C4-2B (cell line): Measurements from ENCODE around the gene TTLL12.

ENCODE experiments used
- H3K27ac ChIP-seq: fragments of 450-650 bp; 2 replicates; pipeline ENCODE4 v1.5.1; 2017
- CTCF ChIP-seq: fragments of 450-650 bp; conservative IDR thresholded peaks from 2 replicates; pipeline ENCODE4 v1.5.1; 2017; ENCODE audit warnings: mild to moderate bottlenecking
- ZFX ChIP-seq: fragments of 450-650 bp; IDR thresholded peaks from 2 replicates; pipeline ENCODE4 v1.6.1; 2017

TTLL12 gene

GRCh38 chr22:43213962-43214361 is 27.0 kb upstream of the TTLL12 start:
- no peak for TF ChIP-seq ZFX
- TF ChIP-seq CTCF, result no peak
- no peak overlapping the region for H3K27ac ChIP-seq

GRCh38 chr22:43213051-43213450 is 26.1 kb upstream of the TTLL12 start:
- no peak for TF ChIP-seq ZFX
- no peak for TF ChIP-seq CTCF
- no peak overlapping the region for H3K27ac ChIP-seq

- TF ChIP-seq CTCF (no peak), ZFX (no peak)
- H3K27ac ChIP-seq, result no peak overlapping the region
Measured at GRCh38 chr22:43212434-43212952, 25.6 kb upstream of the TTLL12 start.

GRCh38 chr22:43211941-43212433 is 25.1 kb upstream of the TTLL12 start:
- no peak for TF ChIP-seq ZFX
- no peak for TF ChIP-seq CTCF

GRCh38 chr22:43210631-43211515 is 23.9 kb upstream of the TTLL12 start:
- H3K27ac ChIP-seq, result no peak overlapping the region

More at GRCh38 chr22:43211941-43212433, 25.1 kb upstream of the TTLL12 start:
- no peak overlapping the region for H3K27ac ChIP-seq

GRCh38 chr22:43209971-43210370 is 23.0 kb upstream of the TTLL12 start:
- TF ChIP-seq ZFX, result no peak
- H3K27ac ChIP-seq, result no peak overlapping the region

More at GRCh38 chr22:43210631-43211515, 23.9 kb upstream of the TTLL12 start:
- TF ChIP-seq ZFX (no peak), CTCF (no peak)

GRCh38 chr22:43209523-43209890 is 22.6 kb upstream of the TTLL12 start:
- TF ChIP-seq CTCF (no peak), ZFX (no peak)

More at GRCh38 chr22:43209523-43209890, 22.6 kb upstream of the TTLL12 start:
- no peak overlapping the region for H3K27ac ChIP-seq
